NCI-H1694 (cell line): ENCODE measurements around the gene ITGB1.
"Not testable (repeated sequence)": the region's sequence is repeated elsewhere in the genome, so short reads cannot be mapped to it uniquely, and the experiment has no call there.

Experiments
- DNase-seq: peaks from one replicate; lab custom pipeline; 2025; lab: John Stamatoyannopoulos, UW

ITGB1 gene

GRCh38 chr10:32980558-32981468 is 22.8 kb upstream of the ITGB1 start:
- DNase-seq, result no peak

GRCh38 chr10:32980242-32980557 is 22.2 kb upstream of the ITGB1 start:
- DNase-seq, result no peak

GRCh38 chr10:32979719-32980118 is 21.7 kb upstream of the ITGB1 start:
- not testable (repeated sequence) for DNase-seq

GRCh38 chr10:32979041-32979440 is 21.0 kb upstream of the ITGB1 start:
- DNase-seq, result no peak

- not testable (repeated sequence) for DNase-seq
These were observed 20.1 kb upstream of the ITGB1 start for GRCh38 chr10:32977846-32978809.

- DNase-seq, result no peak
These were observed 18.3 kb upstream of the ITGB1 start for GRCh38 chr10:32976338-32976737.

- no peak for DNase-seq
These were observed 14.9 kb upstream of the ITGB1 start for GRCh38 chr10:32972929-32973328.

GRCh38 chr10:32972460-32972859 is 14.4 kb upstream of the ITGB1 start:
- DNase-seq, result no peak

GRCh38 chr10:32971536-32972091 is 13.6 kb upstream of the ITGB1 start:
- DNase-seq, result no peak

- DNase-seq, result no peak
These were observed 12.9 kb upstream of the ITGB1 start for GRCh38 chr10:32970910-32971309.

GRCh38 chr10:32964270-32964669 is 6.2 kb upstream of the ITGB1 start:
- no peak for DNase-seq

- DNase-seq, result no peak
These were observed 5.1 kb upstream of the ITGB1 start for GRCh38 chr10:32963096-32963495.

GRCh38 chr10:32962521-32962920 is 4.5 kb upstream of the ITGB1 start:
- DNase-seq, result no peak

GRCh38 chr10:32961895-32962369 is 3.9 kb upstream of the ITGB1 start:
- no peak for DNase-seq

GRCh38 chr10:32961343-32961894 is 3.4 kb upstream of the ITGB1 start:
- no peak for DNase-seq

GRCh38 chr10:32960022-32960421 is 2.0 kb upstream of the ITGB1 start:
- DNase-seq, result no peak

GRCh38 chr10:32959006-32959920 is 1.2 kb upstream of the ITGB1 start:
- DNase-seq, result peak; percentile 16

- no peak for DNase-seq
These were observed 517 bp downstream of the ITGB1 start for GRCh38 chr10:32957341-32958084.

GRCh38 chr10:32956365-32957197 is 1.4 kb downstream of the ITGB1 start:
- DNase-seq, result no peak
